Islet precursor cell (in vitro differentiated cells): ENCODE measurements around the gene MMD.
"Not testable (repeated sequence)": the region's sequence is repeated elsewhere in the genome, so short reads cannot be mapped to it uniquely, and the experiment has no call there.

Experiments
- DNase-seq: peaks from one replicate; pipeline ENCODE4 v3.0.0-alpha.2; 2018

Gene MMD

DNA sequence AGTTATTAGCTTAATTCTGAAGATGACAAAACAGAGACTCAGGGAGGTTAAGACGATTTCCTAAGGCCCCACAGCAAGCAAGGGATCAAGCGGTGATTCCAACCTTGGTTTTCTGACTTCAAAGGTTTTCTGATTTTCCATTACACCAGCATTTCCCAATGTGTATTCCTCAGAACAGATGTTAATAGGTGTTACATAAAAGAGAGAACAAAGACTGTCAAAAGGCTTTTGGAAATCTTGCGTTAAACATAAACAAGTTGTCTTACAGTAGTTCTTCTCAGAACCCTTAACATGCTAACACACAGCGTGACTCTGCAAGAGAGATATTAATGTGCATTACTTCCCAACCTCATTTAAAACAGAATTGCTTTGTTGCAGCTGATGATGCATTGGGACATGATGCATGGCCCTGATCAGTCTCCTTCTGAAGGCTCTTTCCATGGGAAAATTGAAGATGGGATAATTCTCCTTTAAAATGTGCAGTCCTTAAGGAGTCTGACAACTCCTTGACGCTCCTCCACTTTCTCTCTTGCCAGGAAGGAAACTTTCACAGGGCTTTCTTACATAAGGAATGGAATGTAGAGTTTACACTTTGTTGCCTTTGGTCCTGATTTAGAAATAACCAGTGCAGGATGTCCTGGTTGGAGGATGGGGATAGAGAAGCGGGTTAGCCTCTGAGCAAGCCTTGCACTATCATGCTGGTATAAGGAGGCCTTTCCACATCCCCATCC, 21.5 kb upstream of the MMD start:
- no peak for DNase-seq

GRCh38 chr17:55442462-55442861, 20.8 kb upstream of the MMD start:
- no peak for DNase-seq

DNA sequence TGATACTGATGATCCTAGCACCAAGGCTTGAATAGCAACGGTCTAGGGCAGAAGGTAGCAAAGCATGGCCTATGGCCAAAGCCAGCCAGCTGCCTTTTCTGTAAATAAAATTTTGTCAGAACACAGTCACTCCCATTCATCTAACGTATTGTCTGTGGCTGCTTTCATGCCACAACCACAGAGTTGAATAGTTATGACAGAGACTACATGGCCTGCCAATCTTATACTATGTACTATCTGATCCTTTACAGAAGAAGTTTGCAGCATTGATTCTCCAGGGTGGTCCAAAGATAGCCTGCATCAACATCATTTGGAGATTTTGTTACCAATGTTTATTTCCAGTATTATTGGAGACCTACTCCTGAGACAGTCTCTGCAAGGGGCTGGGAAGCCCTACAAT, 19.9 kb upstream of the MMD start:
- DNase-seq, result no peak

- no peak for DNase-seq
These were observed 18.8 kb upstream of the MMD start for GRCh38 chr17:55440391-55440790.

GRCh38 chr17:55437159-55437605, 15.5 kb upstream of the MMD start:
- no peak for DNase-seq

DNA sequence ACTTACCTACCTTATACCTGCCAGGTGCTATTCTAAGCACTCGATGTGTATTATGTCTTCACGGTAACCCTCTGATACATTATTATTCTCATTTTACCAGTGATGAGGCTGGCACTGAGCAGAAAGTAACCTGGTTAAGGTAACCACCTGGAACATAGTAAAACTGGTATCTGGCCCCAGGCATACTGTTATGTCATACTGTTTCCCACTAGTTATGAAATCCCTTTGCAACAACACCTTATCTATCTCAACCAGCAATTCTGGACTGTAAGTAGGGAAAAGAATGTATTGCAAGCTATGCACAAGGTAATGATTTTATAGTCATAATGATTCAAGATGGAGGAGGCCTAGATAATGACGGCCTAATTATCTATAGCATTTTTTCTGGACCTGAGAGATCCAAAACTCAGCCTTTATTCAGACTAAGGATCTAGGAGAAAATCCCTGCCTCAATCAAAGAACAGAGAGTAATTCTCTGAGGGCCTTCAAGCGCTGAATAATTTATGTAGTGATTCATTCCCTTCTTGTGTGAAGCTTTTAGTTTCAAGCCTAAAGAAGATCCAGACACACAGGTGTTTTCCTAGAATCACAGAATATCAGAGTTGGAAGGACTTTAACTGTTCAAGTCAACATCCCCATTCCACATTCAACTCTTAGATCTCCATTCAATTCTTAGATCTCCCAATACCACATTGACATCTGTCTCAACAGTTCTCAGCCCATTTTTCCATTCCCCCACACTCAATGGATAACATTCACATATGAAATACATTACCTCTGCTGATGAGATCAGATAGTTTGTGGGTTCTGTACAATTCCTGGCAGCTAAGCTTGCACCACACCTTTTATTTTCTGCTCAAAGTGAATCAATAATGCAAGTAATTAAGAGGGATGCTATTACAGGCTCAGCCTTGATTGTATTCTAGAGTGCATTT, 14.9 kb upstream of the MMD start:
- no peak for DNase-seq

GRCh38 chr17:55435408-55435807, 13.8 kb upstream of the MMD start:
- no peak for DNase-seq

GRCh38 chr17:55434721-55435120, 13.1 kb upstream of the MMD start:
- no peak for DNase-seq

DNA sequence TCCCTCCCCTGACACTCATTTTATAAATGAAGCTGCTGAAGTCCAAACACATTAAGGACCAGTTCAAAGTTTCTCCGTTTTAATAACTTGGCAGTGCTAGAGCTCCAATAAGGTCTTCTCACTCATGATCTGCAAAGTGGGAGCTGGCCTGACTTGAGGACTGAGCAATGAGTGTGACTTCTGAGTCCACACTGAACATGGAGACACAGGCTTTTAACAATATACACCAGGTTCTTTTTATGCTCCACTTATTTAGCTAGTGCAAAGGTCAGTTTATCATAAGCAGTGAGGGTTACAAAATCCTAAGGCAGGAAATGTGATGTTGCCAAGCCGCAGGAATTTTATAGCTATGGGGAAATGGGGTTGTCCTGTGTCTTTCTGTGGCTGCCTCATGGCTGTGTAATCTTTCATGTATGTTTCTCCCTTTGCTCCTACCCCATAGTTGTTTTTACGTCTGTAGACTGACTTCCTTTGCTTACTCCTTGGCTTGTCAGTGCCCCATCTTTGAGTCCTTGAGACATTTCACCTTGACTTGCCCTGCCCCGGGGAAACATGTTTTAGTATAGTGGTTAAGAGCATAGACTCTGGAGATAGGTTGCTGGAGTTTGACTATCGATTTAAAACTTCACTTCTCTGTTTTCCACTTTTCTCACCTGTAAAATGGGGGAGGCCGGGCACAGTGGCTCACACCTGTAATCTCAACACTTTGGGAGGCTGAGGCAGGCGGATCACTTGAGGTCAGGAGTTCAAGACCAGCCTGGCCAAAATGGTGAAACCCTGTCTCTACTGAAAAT, 12.2 kb upstream of the MMD start:
- DNase-seq, result no peak

DNA sequence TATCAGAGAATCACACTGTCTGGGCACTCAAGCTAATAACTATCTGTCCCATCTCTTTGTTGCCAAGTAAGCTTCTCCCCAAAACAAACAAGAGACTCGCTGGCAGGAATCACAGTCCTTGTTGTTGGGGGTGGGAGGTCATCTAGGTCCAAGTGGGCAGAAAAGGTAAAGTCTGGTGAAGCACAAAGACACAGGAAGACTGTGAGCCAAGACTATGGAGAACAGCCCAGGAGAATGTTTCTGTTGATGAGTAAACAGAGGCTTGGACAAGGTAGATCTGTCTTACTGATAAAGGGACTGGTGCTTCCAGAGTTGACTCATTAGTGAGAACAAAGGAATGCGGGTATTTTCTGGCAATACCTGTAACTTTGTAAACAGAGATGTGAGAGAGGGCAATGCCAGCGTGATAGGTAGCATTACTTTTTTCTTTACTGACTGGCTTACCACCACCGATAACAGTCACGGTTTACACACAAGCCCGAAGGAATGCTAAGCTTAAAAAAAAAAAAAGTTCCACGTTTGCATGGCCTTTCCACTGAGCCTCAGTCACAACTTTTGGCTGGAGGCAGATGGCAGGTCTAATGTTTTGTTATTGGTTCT, 11.5 kb upstream of the MMD start:
- DNase-seq, result peak; percentile 93

DNA sequence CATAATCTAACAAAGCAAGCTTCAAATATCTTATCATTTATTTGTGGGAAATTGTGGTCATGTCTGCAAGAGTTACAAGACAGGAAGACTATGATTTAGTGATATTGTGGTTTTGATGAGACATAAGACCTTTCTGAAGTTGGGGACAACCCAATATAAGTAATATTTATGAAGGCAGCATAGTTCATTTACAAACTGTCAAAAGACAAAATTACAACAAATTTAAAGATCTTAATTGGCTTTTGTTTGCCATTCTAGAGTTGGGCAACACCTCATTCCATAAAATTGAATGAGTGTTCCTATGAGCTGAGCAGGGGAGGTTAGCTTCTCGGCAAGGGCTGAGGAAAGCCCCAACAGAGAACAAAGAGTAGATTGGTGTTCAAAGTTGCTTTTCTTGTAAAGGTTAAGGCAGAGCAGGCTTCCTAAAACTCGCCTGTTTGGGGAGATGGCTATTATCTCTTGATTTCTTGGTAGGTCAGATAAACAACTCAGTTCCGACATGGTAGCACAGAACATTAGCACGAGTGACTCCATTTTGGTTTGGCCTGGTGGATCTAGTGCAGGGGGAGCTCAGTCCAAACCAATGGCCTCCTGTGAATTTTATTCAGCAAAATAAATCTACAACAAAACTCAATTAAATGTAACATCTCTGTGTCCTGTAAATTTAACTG, 10.9 kb upstream of the MMD start:
- no peak for DNase-seq

DNA sequence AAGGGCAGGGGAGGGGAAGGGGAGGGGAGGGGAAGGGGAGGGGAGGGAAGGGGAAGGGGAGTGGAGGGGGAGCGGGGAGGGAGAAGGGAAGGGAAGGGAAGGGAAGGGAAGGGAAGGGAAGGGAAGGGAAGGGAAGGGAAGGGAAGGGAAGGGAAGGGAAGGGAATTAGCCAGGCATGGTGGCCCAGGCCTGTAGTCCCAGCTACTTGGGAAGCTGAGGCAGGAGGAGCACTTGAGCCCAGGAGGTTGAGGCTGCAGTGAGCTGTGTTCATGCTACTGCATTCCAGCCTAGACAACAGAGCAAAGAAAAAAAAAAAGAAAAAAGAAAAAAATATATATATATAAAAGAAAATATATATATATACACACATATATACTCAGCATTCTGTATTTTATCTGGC, 10.3 kb upstream of the MMD start:
- DNase-seq, result not testable (repeated sequence)

DNA sequence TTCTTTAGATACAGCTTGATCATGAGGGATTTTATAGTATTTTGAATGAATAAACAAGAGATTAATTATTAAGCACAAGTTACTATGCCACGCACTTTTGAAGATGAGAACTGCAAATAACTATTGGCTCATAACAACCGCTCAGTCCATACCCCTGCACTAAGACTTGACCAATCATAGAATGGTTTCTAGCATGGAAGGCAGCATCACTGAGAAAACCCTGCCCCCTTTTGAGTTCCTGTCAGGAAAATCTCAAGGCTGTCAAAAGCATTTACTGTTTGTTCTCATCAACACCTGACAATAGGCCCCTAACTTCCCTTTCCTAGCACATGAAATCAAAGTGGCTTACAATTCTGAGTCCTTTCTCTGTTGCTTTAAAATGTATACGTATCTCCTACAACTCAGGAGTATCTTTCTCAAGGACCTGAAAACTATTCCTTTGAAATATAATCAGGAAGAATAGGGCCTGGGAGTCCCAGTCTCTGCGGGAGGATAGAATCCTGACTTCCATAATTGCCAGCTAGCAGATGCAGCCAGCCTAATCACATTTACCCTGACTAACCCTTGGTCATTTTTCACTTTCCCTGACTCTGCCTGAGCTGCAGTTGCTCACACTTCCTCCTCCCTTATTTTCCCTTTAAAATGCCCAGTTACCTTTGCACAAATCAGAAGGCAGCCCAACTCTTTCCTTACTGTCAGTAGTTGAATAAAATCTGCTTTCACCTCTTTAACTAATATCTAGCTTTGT, 9.1 kb upstream of the MMD start:
- no peak for DNase-seq

DNA sequence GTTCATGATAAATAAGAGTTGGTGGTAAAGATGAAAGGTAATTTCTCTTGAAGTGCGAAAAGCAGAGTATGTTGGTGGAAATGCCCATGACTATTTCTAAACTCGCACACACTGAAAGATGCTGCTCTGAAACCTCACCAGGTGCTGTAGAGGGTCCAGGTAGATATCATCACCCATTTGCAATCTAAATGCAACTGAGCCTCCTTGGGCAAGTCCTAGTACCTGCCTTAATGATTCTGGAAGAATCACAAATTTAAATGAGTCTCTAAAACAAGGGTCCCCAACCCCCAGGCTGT, 5.9 kb upstream of the MMD start:
- no peak for DNase-seq

DNA sequence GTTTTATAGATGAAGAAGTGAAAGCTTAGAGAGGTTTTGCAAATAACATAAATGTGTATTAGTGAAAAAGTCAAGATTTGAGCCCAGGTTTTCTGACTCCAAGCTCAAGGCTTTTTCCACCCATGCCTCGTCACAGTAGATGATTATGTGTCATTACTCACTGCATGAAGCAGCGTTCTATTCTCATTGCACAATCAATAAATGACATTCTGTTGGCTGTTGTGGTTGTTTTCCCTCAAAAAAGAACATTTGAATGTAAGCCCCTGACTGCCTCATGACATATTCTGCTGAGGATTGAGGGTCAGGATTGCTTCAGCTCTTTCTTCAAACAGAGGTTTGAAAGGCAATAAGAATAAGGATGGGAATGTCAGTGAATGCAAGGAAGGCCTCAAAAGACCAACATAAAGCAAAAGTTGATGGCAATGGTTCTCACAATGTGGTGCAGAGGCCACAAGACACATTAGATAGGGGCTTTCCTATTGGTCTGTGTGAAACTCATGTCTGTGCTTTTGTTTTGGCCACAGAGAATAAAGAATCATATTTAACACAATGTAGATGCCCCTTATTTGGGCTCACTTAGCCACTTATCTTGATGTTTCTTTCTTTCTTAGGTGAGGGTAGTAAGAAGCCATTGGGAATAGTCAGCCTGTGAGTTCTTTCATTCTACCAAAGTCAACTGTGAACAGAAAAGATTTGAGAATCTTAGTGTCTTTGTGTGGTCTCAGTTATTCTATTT, 5.4 kb upstream of the MMD start:
- no peak for DNase-seq

DNA sequence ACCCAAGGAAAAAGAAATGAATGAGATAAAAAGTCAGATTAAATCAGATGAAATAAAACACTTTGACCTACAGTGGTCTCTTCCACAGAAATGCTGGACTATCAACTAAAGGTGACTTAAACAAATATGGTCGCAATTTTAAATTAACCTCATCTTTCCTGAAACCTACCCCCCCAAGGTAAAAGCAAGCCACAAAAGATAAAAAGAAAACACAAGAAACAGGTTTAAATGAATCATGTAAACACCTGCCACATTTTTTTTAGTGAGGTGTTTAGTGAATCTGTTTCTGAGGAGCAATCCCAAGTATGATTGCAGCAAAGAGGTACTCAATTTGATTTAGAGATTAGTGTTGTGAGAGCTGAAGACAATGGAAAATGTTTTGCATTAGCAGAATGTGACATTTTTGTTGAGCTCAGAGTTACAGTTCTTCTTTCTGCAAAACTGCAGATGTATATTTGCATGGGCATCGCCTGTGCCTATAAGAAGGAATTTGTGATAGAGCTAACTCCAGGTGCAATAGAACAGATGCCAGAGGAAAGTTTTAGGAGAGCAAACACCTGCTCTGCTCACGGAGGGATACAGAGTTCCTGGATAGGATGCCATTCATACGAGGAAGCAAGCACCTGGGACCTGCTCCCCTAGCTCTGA, 3.4 kb upstream of the MMD start:
- no peak for DNase-seq

GRCh38 chr17:55423535-55423934, 1.9 kb upstream of the MMD start:
- DNase-seq, result no peak

DNA sequence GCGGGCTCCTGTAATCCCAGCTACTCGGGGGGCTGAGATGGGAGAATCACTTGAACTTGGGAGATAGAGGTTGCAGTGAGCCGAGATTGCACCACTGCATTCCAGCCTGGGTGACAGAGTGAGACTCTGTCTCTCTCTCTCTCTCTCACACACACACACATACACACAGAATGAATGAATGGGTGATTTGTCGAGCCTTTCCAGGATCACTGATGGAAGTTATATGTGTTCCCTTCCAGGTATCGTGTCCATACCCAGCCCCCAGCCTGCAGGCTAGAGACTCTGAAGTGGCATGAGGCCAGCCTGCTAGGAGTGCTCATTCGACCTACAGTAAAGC, 1.2 kb upstream of the MMD start:
- not testable (repeated sequence) for DNase-seq

DNA sequence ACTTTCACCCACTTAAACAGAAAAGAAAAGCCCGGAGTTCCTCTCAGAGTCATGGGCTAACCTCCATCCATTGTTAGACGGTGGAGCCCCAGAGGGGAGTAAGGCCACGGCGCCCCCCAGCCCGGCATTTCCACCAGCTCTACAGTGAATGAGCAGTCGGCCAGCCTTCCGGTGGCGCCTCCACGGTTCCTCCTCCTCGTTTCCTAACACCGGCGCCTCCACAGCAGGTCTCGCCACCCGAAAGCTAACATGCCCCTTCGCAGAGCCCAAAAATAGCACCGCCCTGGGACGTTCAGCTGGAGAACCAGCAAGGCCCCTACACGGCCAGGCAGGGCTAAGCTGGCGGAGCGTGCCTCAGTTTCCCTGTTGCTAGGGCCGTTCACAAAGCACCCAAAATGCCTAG, 858 bp downstream of the MMD start:
- DNase-seq, result peak; percentile 76

- DNase-seq, result no peak
These were observed 1.4 kb downstream of the MMD start for GRCh38 chr17:55420067-55420775.
